Activated CD4-positive, alpha-beta T cell treated with anti-CD3 and anti-CD28 coated beads, Interleukin-2, amount 50 U/mL, for 4 hours (primary cell): Measurements from ENCODE around the gene MYOZ1.
"Not testable (repeated sequence)": the region's sequence is repeated elsewhere in the genome, so short reads cannot be mapped to it uniquely, and the experiment has no call there.

ENCODE experiments used
- DNase-seq, 2 experiments: peaks; one replicate each; pipeline ENCODE4 v3.0.0-alpha.2; 2020

Gene MYOZ1, protein sequence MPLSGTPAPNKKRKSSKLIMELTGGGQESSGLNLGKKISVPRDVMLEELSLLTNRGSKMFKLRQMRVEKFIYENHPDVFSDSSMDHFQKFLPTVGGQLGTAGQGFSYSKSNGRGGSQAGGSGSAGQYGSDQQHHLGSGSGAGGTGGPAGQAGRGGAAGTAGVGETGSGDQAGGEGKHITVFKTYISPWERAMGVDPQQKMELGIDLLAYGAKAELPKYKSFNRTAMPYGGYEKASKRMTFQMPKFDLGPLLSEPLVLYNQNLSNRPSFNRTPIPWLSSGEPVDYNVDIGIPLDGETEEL

DNA sequence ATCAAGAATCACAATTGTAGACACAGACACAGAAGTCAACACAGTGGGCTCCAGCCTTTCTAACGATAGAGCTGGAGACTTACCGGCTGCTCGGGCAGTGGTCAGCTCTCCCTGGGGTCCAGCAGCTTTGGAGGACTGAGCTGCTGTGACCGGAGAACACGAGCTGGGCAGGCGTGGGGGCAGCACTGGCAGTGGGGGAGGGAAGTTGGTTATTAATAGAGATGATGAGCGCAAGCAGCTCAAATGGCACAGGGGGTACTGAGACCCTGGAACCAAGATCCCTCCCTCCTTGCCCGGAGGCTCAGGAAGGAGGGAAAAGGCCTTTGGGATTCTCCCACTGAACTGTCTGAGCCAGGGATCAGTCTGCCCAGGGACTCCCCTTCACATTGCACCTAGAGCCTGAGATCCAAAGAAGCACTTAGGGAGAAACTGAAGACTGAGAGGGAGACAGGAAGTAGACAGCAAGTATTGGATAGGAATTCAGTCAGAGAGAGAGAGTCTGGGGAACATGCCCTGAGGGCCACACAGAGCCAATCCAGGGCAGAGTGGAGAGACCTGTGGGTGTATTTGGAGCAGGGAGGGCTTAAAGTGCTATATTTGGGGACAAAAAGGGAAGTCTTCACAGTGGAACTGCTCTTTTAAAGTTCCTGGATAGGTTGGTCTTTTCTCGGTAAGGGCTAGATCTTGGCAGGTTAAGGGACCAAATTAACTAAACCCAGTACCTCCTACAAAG is at the start of gene MYOZ1:
MYOZ1 (minus strand) TSS at position 147 of the 733 bp plus-strand sequence. CDS start 1,457 bp downstream, outside the sequence.
- no peak for DNase-seq

DNA sequence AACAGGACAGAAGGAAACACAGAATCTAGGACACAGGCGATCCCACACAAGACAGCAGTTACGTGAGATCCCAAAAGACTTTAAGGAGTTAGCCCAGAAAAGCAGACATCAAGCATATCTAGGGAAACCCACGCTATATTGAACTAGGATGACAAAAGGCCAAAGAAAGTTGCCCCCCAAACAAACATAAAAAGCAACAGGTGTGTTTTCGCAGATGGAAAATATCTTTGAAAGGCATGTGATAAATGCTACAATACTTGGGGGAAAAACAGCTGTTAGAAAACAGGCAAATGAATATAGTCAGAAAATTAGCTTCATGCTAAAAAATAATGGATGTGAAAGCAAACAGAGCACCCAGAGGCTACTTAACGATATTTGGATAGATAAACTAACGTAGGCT is 49.5 kb upstream of the MYOZ1 start:
- DNase-seq: not testable (repeated sequence)

DNA sequence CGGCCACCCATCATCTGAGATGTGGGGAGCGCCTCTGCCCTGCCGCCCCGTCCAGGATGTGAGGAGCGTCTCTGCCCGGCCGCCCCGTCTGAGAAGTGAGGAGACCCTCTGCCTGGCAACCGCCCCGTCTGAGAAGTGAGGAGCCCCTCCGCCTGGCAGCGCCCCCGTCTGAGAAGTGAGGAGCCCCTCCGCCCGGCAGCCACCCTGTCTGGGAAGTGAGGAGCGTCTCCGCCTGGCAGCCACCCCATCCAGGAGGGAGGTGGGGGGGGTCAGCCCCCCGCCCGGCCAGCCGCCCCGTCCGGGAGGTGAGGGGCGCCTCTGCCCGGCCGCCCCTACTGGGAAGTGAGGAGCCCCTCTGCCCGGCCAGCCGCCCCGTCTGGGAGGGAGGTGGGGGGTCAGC is 48.3 kb upstream of the MYOZ1 start:
- not testable (repeated sequence) for DNase-seq

- not testable (repeated sequence) for DNase-seq
Observed at GRCh38 chr10:73687641-73688040, 46.4 kb upstream of the MYOZ1 start.

- not testable (repeated sequence) for DNase-seq
Observed at GRCh38 chr10:73674546-73674945, 33.3 kb upstream of the MYOZ1 start.

DNA sequence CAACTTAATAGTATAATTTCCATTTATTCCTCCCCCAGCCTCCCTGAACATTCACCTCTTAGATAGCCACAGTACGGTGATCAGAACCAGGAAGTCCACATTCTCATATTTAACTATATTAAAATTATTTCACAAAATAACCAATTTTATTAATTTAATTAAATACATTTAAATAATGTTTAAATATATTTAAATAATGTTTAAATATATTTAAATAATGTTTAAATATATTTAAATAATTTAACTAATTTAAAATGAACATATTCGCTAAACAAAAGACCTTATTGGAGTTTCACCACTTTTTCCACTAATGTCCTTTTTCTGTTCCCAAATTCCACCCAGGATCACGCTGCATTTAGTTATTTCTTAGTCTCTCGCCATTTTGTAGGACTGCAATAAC is 27.1 kb upstream of the MYOZ1 start:
- not testable (repeated sequence) for DNase-seq

- not testable (repeated sequence) for DNase-seq
Observed at GRCh38 chr10:73666153-73666809, 25.0 kb upstream of the MYOZ1 start.

GRCh38 chr10:73665581-73665980 is 24.3 kb upstream of the MYOZ1 start:
- DNase-seq: not testable (repeated sequence)

GRCh38 chr10:73664156-73665040 is 23.1 kb upstream of the MYOZ1 start:
- not testable (repeated sequence) for DNase-seq

DNA sequence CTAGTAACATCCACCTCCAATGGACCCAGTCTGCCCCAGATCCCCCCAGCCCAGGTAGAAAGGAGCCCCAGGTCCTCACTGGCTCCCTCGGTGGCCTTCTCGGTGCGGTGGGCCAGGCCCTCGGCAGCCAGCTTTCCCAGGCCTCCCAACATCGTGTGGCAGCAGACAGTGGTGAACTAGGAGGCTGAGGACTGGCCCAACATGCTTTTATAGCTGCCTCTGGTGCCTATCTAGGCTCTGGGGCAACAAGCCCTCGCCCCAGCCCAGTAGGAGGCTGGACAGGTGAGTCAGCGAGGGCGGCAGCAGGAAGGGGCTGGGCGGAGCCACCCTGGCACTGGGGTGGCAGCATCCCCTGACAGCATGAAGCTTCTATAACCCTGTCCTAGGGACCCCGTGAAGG is 22.3 kb upstream of the MYOZ1 start:
- not testable (repeated sequence) for DNase-seq

DNA sequence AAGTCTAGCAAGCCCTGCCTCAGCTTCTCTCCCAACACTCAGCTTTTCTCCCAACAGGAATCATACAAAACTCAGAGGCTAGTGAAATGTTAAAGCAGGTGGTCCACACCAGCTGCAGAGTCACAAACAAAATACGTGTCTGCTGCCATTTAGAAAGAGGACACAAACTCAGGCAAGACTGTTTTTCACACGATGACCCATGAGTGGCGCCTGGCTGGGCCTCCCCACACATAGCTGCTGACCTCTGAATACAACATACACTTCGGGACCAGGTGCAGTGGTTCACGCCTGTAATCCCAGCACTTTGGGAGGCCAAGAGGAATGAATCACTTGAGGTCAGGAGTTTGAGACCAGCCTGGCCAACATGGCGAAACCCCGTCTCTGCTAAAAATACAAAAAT is 21.4 kb upstream of the MYOZ1 start:
- DNase-seq: not testable (repeated sequence)

DNA sequence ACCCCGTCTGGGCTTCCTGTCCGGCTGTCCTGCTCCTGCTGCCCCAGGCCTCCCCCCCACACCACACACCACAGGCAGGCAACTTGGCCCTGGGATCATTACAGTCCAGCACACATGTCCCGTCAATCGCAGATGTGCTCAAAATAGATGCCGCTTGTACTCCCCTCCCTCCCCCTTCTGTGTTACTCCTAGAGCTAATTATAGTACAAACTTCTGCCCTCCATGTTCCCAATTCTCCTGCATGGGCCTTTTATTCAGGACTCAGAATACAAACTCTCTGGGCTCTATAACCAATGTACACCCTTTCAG is 14.7 kb upstream of the MYOZ1 start, which contains the start of gene SYNPO2L:
SYNPO2L (minus strand) TSS at position 40 of the 309 bp plus-strand sequence. CDS start 107 bp downstream, outside the sequence.
- DNase-seq: no peak

GRCh38 chr10:73655257-73655989 is 14.1 kb upstream of the MYOZ1 start:
- DNase-seq: no peak

- DNase-seq: no peak
Observed at GRCh38 chr10:73653701-73654100, 12.4 kb upstream of the MYOZ1 start.

- no peak for DNase-seq
Observed at GRCh38 chr10:73653195-73653594, 11.9 kb upstream of the MYOZ1 start.

- no peak for DNase-seq
Observed at GRCh38 chr10:73650537-73651331, 9.5 kb upstream of the MYOZ1 start.

DNA sequence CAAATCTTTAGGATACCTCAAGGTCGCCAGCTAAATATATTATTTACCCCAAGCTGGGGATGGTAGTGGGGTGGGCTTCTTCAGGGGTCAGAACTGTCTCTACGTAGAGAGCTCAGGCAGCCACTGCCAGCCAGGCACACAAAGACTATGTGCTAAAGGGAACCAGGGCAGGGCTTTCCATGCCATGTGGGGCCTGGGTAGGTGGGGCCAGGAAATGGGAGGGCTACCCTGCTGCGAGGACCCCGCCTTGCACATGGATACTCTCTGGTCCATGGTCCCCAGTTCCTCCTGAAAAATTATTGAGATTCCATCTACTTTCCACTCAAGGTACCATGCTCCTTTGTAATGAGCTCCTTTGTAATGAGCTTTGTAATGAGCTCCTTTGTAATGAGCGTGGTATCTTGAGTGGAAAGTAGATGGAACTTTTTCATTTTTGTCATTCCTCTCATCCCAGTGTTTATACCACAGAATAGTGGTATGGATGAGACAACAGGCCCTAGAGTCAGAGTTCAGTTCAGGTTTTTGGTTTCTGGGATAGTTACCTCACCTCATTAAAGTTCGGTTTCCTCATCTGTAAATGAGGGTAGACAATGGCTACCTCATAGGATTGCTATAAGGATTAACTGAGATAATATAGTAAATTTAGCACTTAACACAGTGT is 8.7 kb upstream of the MYOZ1 start:
- DNase-seq: no peak

- no peak for DNase-seq
Observed at GRCh38 chr10:73648975-73649829, 7.9 kb upstream of the MYOZ1 start.

GRCh38 chr10:73647875-73648651 is 6.8 kb upstream of the MYOZ1 start:
- no peak for DNase-seq
